Mucosa of rectum (tissue), 2 donors: Measurements from ENCODE around the gene ZNF691.

ENCODE experiments used
- H3K27ac ChIP-seq, 2 donors: one replicate each; pipeline ENCODE4 v1.7.0; 2013; ENCODE audit warnings: inconsistent platforms in 2 of 2, low read depth in 2 of 2, low read length in 2 of 2
- H3K27me3 ChIP-seq, 2 donors: one replicate each; pipeline ENCODE4 v1.7.0; 2013; ENCODE audit warnings: low read length in 2 of 2; ENCODE audit not compliant: control insufficient read depth in 2 of 2, insufficient read depth in 2 of 2
- H3K36me3 ChIP-seq, 2 donors: one replicate each; pipeline ENCODE4 v1.7.0; 2013; ENCODE audit warnings: low read length in 2 of 2; ENCODE audit not compliant: control insufficient read depth in 2 of 2, insufficient read depth in 2 of 2
- H3K4me1 ChIP-seq, 2 donors: one replicate each; pipeline ENCODE4 v1.7.0; 2013; ENCODE audit warnings: low read length in 2 of 2, mild to moderate bottlenecking in 1 of 2; ENCODE audit not compliant: control insufficient read depth in 2 of 2, insufficient read depth in 2 of 2
- H3K4me3 ChIP-seq, 2 donors: one replicate each; pipeline ENCODE4 v1.7.0; 2013; ENCODE audit warnings: low read length in 2 of 2
- H3K9ac ChIP-seq, 2 donors: one replicate each; pipeline ENCODE4 v1.7.0; 2013; ENCODE audit warnings: low read length in 2 of 2, low read depth in 1 of 2, mild to moderate bottlenecking in 1 of 2
- H3K9me3 ChIP-seq, 2 donors: one replicate each; pipeline ENCODE4 v1.7.0; 2013; ENCODE audit warnings: low read length in 2 of 2; ENCODE audit not compliant: control insufficient read depth in 2 of 2
- donor health status: healthy.
- donor health status: Normal muscosa, but diverticular disease.

Gene ZNF691

GRCh38 chr1:42831273-42831672 is 15.1 kb upstream of the ZNF691 start:
- Histone ChIP-seq H3K4me1 (no peaks in the 10 kb centered on the region), H3K9ac (no peak overlapping the region), H3K4me3 (no peak overlapping the region), H3K9me3 (no peaks in the 10 kb centered on the region), H3K36me3 (peaks cover 3 to 9% of the 10 kb centered on the region in 2 donors), H3K27ac (no peak overlapping the region), H3K27me3 (no peaks in the 10 kb centered on the region)

- H3K27ac ChIP-seq = no peak overlapping the region
- no peaks in the 10 kb centered on the region for H3K27me3 ChIP-seq
- no peak overlapping the region for H3K4me3 ChIP-seq
- peaks cover 3 to 9% of the 10 kb centered on the region in 2 donors for H3K36me3 ChIP-seq
- no peaks in the 10 kb centered on the region for H3K9me3 ChIP-seq
- H3K4me1 ChIP-seq = no peaks in the 10 kb centered on the region
- no peak overlapping the region for H3K9ac ChIP-seq
These were observed 13.7 kb upstream of the ZNF691 start for GRCh38 chr1:42832641-42833240.

- no peak overlapping the region for H3K4me3 ChIP-seq
- no peak overlapping the region for H3K27ac ChIP-seq
- H3K9me3 ChIP-seq = no peaks in the 10 kb centered on the region
- H3K4me1 ChIP-seq = no peaks in the 10 kb centered on the region
- H3K9ac ChIP-seq = no peak overlapping the region
- no peaks in the 10 kb centered on the region for H3K27me3 ChIP-seq
- peaks cover 3 to 9% of the 10 kb centered on the region in 2 donors for H3K36me3 ChIP-seq
These were observed 12.4 kb upstream of the ZNF691 start for GRCh38 chr1:42833981-42834380.

- no peaks in the 10 kb centered on the region for H3K4me1 ChIP-seq
- H3K27me3 ChIP-seq = no peaks in the 10 kb centered on the region
- H3K36me3 ChIP-seq = peaks cover 3 to 9% of the 10 kb centered on the region in 2 donors
- no peaks in the 10 kb centered on the region for H3K9me3 ChIP-seq
- no peak overlapping the region for H3K27ac ChIP-seq
- H3K9ac ChIP-seq = no peak overlapping the region
- no peak overlapping the region for H3K4me3 ChIP-seq
These were observed 11.6 kb upstream of the ZNF691 start for GRCh38 chr1:42834803-42835202.

GRCh38 chr1:42835422-42835821 is 11.0 kb upstream of the ZNF691 start:
- Histone ChIP-seq H3K4me3 (no peak overlapping the region), H3K9me3 (no peaks in the 10 kb centered on the region), H3K36me3 (peaks cover 0 to 9% of the 10 kb centered on the region in 2 donors), H3K27ac (no peak overlapping the region), H3K4me1 (no peaks in the 10 kb centered on the region), H3K9ac (no peak overlapping the region), H3K27me3 (no peaks in the 10 kb centered on the region)

GRCh38 chr1:42837709-42838108 is 8.7 kb upstream of the ZNF691 start:
- peak overlapping the region in 1 of 2 donors; percentile 27 for H3K27ac ChIP-seq
- no peak overlapping the region for H3K4me3 ChIP-seq
- no peaks in the 10 kb centered on the region for H3K9me3 ChIP-seq
- H3K36me3 ChIP-seq = peaks cover 0 to 9% of the 10 kb centered on the region in 2 donors
- no peaks in the 10 kb centered on the region for H3K27me3 ChIP-seq
- H3K9ac ChIP-seq = no peak overlapping the region
- H3K4me1 ChIP-seq = no peaks in the 10 kb centered on the region

GRCh38 chr1:42838482-42839190 is 7.8 kb upstream of the ZNF691 start:
- H3K27ac ChIP-seq = peak overlapping the region in 1 of 2 donors; percentile 27
- no peaks in the 10 kb centered on the region for H3K27me3 ChIP-seq
- no peaks in the 10 kb centered on the region for H3K4me1 ChIP-seq
- no peak overlapping the region for H3K4me3 ChIP-seq
- no peaks in the 10 kb centered on the region for H3K9me3 ChIP-seq
- no peak overlapping the region for H3K9ac ChIP-seq
- H3K36me3 ChIP-seq = peaks cover 0 to 11% of the 10 kb centered on the region in 2 donors

GRCh38 chr1:42841010-42841409 is 5.4 kb upstream of the ZNF691 start:
- H3K9ac ChIP-seq = no peak overlapping the region

GRCh38 chr1:42841440-42842147 is 4.8 kb upstream of the ZNF691 start:
- H3K36me3 ChIP-seq = peaks cover 0 to 7% of the 10 kb centered on the region in 2 donors
- no peak overlapping the region for H3K9ac ChIP-seq
- H3K27ac ChIP-seq = no peak overlapping the region
- H3K27me3 ChIP-seq = no peaks in the 10 kb centered on the region
- H3K4me3 ChIP-seq = no peak overlapping the region
- H3K9me3 ChIP-seq = no peaks in the 10 kb centered on the region
- peaks cover 0 to 4% of the 10 kb centered on the region in 2 donors for H3K4me1 ChIP-seq

More at GRCh38 chr1:42841010-42841409, 5.4 kb upstream of the ZNF691 start:
- no peaks in the 10 kb centered on the region for H3K27me3 ChIP-seq
- no peak overlapping the region for H3K27ac ChIP-seq
- H3K36me3 ChIP-seq = peaks cover 0 to 7% of the 10 kb centered on the region in 2 donors
- no peak overlapping the region for H3K4me3 ChIP-seq
- no peaks in the 10 kb centered on the region for H3K9me3 ChIP-seq
- H3K4me1 ChIP-seq = peaks cover 0 to 4% of the 10 kb centered on the region in 2 donors

- H3K9ac ChIP-seq = no peak overlapping the region
- H3K27me3 ChIP-seq = no peaks in the 10 kb centered on the region
- H3K36me3 ChIP-seq = peaks cover 0 to 10% of the 10 kb centered on the region in 2 donors
- H3K4me1 ChIP-seq = peaks cover 7 to 11% of the 10 kb centered on the region in 2 donors
- H3K4me3 ChIP-seq = no peak overlapping the region
- no peaks in the 10 kb centered on the region for H3K9me3 ChIP-seq
- H3K27ac ChIP-seq = no peak overlapping the region
These were observed 1.7 kb upstream of the ZNF691 start for GRCh38 chr1:42844592-42845140.
